Neural cell (in vitro differentiated cells): ENCODE results near the gene SLC10A2.

Source experiments
- EZH2 ChIP-seq: fragments of 200-600, 300-800 bp; shearing (Covaris generic), sonication (generic); IDR thresholded peaks from 2 replicates; pipeline ENCODE4 v1.6.1; 2014; ENCODE audit warnings: antibody characterized with exemption, low read length, borderline replicate concordance, mild to moderate bottlenecking; ENCODE audit not compliant: insufficient read depth, poor library complexity, severe bottlenecking
- RAD21 ChIP-seq: fragments of 450-650 bp; conservative IDR thresholded peaks from 2 replicates; pipeline ENCODE4 v1.6.1; 2014; ENCODE audit warnings: antibody characterized with exemption, mild to moderate bottlenecking, moderate library complexity
- TF ChIP-seq, protein P1 (sequence below): fragments of 450-650 bp; IDR thresholded peaks from 2 replicates; pipeline ENCODE4 v1.5.1; 2014; ENCODE audit warnings: antibody characterized with exemption, mild to moderate bottlenecking, moderate library complexity; ENCODE audit not compliant: poor library complexity, severe bottlenecking

- no peak for TF ChIP-seq EZH2
- TF ChIP-seq, protein P1, sequence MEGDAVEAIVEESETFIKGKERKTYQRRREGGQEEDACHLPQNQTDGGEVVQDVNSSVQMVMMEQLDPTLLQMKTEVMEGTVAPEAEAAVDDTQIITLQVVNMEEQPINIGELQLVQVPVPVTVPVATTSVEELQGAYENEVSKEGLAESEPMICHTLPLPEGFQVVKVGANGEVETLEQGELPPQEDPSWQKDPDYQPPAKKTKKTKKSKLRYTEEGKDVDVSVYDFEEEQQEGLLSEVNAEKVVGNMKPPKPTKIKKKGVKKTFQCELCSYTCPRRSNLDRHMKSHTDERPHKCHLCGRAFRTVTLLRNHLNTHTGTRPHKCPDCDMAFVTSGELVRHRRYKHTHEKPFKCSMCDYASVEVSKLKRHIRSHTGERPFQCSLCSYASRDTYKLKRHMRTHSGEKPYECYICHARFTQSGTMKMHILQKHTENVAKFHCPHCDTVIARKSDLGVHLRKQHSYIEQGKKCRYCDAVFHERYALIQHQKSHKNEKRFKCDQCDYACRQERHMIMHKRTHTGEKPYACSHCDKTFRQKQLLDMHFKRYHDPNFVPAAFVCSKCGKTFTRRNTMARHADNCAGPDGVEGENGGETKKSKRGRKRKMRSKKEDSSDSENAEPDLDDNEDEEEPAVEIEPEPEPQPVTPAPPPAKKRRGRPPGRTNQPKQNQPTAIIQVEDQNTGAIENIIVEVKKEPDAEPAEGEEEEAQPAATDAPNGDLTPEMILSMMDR, result no peak
- TF ChIP-seq RAD21, result no peak
Observed at GRCh38 chr13:103040006-103040405, 26.2 kb downstream of the SLC10A2 start.
